DMS114 treated with DMSO at 0.1 percent for 48 hours (cell line): ENCODE measurements around the gene MYO1B.
"Not testable (repeated sequence)": the region's sequence is repeated elsewhere in the genome, so short reads cannot be mapped to it uniquely, and the experiment has no call there.

Experiments used
- DNase-seq: peaks from one replicate; lab custom pipeline; 2025; ENCODE audit not compliant: unreplicated experiment; lab: John Stamatoyannopoulos, UW

Gene MYO1B

GRCh38 chr2:191441496-191442214 is 196.5 kb downstream of the MYO1B start:
- DNase-seq = no peak

GRCh38 chr2:191443446-191443845 is 198.2 kb downstream of the MYO1B start:
- no peak for DNase-seq

GRCh38 chr2:191446910-191447309 is 201.7 kb downstream of the MYO1B start:
- no peak for DNase-seq

GRCh38 chr2:191451116-191451515 is 205.9 kb downstream of the MYO1B start:
- no peak for DNase-seq

- DNase-seq = no peak
These were observed 206.9 kb downstream of the MYO1B start for GRCh38 chr2:191452065-191452464.

- no peak for DNase-seq
These were observed 208.6 kb downstream of the MYO1B start for GRCh38 chr2:191453761-191454160.

- not testable (repeated sequence) for DNase-seq
These were observed 211.3 kb downstream of the MYO1B start for GRCh38 chr2:191456506-191456905.

GRCh38 chr2:191459158-191459557 is 214.0 kb downstream of the MYO1B start:
- no peak for DNase-seq

- no peak for DNase-seq
These were observed 217.2 kb downstream of the MYO1B start for GRCh38 chr2:191462370-191462769.

- no peak for DNase-seq
These were observed 218.6 kb downstream of the MYO1B start for GRCh38 chr2:191463790-191464189.

GRCh38 chr2:191465766-191466420 is 220.7 kb downstream of the MYO1B start:
- no peak for DNase-seq

GRCh38 chr2:191467113-191467512 is 221.9 kb downstream of the MYO1B start:
- DNase-seq = no peak

- no peak for DNase-seq
These were observed 225.1 kb downstream of the MYO1B start for GRCh38 chr2:191470306-191470705.

GRCh38 chr2:191474464-191474863 is 229.3 kb downstream of the MYO1B start:
- no peak for DNase-seq
